ENCODE data around the gene CDK5R1.
A peak's percentile ranks its signal among the peaks of the same experiment; 100 is the strongest.
"Not testable (repeated sequence)": the region's sequence is repeated elsewhere in the genome, so short reads cannot be mapped to it uniquely, and the experiment has no call there.

CDK5R1 gene

GRCh38 chr17:32518646-32519227, 31.9 kb downstream of the CDK5R1 start:
- peak; percentile 64 for DNase-seq

GRCh38 chr17:32519228-32520103, 32.7 kb downstream of the CDK5R1 start:
- peak; percentile 98 for DNase-seq

GRCh38 chr17:32520104-32520701, 33.4 kb downstream of the CDK5R1 start:
- DNase-seq: peak; percentile 81

- DNase-seq: peak; percentile 46
These were observed 34.1 kb downstream of the CDK5R1 start for GRCh38 chr17:32520737-32521404.

- peak; percentile 18 for DNase-seq
These were observed 36.4 kb downstream of the CDK5R1 start for GRCh38 chr17:32523017-32523680.

- no peak for DNase-seq
These were observed 37.2 kb downstream of the CDK5R1 start for GRCh38 chr17:32523827-32524552.

- DNase-seq: not testable (repeated sequence)
These were observed 37.7 kb downstream of the CDK5R1 start for GRCh38 chr17:32524553-32524880.

- DNase-seq: no peak
These were observed 38.3 kb downstream of the CDK5R1 start for GRCh38 chr17:32525122-32525521.

GRCh38 chr17:32527146-32527545, 40.4 kb downstream of the CDK5R1 start:
- no peak for DNase-seq

GRCh38 chr17:32528825-32529224, 42.0 kb downstream of the CDK5R1 start:
- no peak for DNase-seq

GRCh38 chr17:32529604-32530003, 42.8 kb downstream of the CDK5R1 start:
- peak; percentile 90 for DNase-seq

- DNase-seq: no peak
These were observed 46.5 kb downstream of the CDK5R1 start for GRCh38 chr17:32533296-32533695.

- no peak for DNase-seq
These were observed 50.2 kb downstream of the CDK5R1 start for GRCh38 chr17:32536736-32537643.
